HT1080 (cell line): Measurements from ENCODE around the gene MRPL14. TPM values are rescaled to one million over a fixed set of nuclear protein-coding genes. Genes with fewer than 3 reads are reported as not detected.
A peak's percentile ranks its signal among the peaks of the same experiment; 100 is the strongest.

Experiments used
- DNase-seq: peaks from one replicate; pipeline ENCODE4 v3.0.0-alpha.2; 2015; ENCODE audit warnings: low read depth
- total RNA-seq: library from RNA; depleted of rRNA; stranded (reverse); fragments of >200 nt; shearing (Covaris generic); gene quantifications from 2 replicates; pipeline ENCODE4 v1.2.3, GENCODE V29; 2014

The MRPL14 gene
- total RNA-seq, 1 experiment from 2014 or later: 98.1 TPM

DNA sequence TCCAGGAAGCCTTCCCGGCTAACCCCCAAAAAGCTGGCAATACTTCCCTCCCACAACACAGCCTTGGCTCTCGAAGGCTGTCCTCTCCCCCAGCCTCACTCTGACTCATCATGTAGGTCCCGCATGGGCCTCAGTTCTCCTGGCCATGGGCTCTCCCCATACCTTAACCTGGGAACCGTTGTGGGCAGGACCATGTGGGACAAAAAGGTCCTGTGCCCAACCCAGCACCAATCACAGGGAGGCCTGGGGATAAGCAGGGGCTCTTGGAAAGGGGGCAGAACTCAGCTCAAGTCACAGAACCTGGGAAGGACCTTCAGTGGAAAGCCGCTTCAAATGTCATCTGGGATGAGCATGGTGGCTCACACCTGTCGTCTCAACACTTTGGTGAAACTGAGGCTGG, 45.5 kb downstream of the MRPL14 start:
- DNase-seq: no peak

DNA sequence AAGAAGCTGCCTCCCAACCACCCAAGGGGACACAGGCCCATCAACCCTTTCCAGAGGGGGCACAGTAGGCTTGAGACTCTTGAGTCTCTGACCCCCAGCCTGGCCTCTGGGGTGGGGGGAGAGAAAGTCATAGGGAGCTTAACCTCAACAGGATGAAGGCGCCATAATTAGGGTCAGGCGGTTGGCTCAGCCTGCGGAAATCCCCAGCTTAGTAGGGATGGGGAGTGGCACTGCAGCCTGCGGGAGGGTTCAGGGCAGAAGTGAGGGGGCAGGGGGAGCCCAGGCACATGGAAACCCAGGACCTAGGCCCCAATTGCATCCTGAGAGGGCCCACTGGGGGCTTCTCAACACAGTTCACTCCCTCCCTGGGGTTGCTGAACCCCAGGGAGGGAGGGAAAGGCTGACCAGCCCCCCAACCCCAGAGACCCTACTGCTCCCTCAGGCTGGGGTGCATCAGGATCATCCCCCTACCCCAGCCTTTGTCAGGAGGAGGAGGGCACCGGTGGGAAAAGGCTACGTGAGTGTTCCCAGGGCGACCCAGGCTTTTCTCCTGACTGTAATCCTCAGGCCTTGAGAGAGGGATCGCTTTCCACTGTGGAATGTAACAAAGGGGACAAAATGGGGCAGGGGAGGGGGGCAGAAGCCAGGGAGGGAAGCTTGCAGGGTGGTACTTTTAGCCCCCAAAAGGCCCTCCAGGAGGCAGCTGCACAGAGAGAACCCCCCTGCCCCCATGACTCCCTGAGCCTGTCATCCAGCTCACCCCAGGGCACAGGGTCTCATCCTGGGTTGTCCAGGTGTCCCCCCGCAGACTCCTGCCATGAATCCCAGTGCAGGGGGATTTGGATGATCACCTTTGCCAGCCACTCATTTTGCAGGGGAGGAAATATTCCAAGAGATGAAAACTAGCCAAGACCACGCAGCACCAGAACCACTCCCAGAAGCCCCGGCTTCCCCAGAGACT, 46.4 kb downstream of the MRPL14 start:
- no peak for DNase-seq

DNA sequence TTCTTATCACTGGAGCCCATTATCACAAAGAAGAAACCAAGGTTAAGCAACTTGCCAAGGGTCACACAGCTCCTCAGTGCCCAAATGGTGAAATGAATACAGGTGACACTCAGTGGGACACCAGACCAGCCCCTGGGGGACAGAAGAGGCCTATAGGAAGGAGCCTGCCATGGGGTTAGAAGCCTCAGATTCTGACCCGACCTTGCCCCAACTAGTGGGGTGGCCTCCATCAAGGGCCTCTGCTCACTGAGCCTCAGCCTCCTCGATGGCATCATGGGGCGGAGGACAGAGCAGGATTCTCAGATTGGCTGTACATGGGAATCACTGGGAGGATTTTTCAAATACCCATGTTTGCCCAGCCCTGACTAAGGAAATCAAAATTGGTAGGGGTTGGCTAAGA, 47.6 kb downstream of the MRPL14 start:
- no peak for DNase-seq

DNA sequence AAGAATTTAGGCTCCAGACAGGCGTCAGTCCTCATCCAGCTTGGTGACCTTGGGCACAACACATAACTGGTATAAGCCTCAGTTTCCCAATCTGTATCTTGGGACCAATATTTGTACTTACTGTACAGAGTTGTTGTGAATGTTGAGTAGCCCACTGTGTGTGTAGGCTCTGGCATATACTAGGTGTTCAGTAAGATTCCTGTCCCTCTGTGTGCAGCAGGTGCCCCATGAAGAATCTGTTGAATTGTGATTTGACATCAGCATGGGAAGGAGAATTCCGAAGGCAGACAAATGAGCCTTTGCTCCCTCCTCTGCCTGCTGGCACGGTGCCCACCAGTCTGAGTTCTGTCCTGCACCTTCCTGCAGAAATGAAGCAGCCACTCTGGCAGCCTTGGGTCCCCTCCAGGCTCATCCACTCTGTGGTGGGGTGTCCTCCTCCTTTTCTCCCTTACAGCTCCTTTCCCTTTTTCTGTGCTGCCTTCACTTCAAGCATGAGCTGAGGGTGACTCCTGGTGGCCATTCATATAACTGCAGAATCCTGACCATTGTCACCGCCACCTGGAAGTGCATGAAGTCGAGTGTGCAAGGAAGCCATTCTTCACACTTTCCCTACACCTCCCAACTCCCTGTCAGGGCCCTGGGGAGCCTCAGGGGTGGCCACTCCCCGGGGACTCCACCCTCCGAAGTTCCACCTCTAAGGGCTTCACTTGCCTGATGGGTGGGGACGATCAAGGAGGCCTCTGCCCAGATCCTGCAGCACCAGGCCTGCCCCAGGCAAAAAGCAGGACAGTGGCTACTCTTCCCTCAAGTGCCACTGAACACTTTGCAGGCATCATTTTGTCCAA, 48.2 kb downstream of the MRPL14 start:
- peak; percentile 70 for DNase-seq

DNA sequence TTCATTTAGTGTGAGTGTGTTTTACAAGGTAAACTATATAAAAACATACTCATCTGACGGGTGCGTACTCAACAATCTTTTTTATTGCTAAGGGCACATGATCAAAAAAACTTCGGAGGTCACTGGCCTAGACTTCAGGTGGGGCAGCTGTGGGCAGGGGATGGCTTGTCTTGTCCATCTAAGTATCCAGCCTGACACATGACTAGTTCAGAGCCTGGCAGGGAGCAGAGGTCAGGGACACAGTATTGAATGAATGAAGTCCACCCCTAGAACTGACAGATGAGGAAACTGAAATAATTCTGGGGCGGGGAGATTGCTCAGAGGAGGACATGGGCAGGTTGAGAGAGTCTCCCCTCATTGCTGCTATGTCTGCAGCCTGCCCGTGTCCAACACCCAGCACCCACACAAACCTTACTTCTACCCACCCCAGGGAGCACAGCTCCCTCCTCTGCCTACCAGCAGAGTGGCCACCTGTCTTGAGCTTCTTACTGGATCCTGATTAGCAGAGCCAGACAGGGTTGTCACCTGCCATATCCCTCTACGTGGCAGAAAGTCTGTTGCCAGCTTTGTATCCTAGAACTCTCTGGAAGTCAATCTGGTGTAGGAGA, 48.9 kb downstream of the MRPL14 start:
- DNase-seq: no peak

DNA sequence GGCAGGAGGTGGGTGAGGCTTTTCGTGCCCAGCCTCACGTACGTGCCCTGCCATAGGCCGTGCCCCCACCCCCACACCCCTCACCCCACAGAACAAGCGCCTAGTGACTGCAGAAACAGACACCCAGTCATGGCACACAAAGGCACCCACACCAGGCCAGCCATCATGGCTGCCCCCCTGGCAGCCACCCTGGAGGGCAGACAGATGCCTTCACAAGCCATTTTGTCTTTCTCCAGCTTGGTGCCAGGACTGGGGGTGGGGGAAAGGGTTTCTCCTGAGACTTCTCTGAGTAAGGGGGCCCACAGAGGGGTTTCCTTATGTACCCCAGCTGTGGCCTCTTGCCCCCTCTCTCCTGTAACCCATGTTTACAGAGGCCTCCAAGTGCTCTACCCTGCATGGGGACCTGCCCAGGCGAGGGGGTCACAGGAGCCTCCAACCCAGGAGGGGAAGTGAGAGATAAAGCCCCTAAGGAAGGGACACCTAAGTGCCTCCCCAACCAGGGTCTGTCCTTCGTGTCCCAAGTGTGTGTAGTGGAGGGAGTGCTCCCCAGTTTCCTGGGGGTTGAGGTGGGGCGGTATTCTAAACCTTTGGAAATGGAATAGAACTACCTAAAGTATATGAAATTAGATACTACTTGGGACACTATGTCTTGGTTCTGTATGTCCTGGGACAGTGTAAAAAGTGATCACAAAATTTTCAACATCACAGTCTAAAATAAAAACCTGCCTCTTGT, 49.9 kb downstream of the MRPL14 start:
- no peak for DNase-seq

DNA sequence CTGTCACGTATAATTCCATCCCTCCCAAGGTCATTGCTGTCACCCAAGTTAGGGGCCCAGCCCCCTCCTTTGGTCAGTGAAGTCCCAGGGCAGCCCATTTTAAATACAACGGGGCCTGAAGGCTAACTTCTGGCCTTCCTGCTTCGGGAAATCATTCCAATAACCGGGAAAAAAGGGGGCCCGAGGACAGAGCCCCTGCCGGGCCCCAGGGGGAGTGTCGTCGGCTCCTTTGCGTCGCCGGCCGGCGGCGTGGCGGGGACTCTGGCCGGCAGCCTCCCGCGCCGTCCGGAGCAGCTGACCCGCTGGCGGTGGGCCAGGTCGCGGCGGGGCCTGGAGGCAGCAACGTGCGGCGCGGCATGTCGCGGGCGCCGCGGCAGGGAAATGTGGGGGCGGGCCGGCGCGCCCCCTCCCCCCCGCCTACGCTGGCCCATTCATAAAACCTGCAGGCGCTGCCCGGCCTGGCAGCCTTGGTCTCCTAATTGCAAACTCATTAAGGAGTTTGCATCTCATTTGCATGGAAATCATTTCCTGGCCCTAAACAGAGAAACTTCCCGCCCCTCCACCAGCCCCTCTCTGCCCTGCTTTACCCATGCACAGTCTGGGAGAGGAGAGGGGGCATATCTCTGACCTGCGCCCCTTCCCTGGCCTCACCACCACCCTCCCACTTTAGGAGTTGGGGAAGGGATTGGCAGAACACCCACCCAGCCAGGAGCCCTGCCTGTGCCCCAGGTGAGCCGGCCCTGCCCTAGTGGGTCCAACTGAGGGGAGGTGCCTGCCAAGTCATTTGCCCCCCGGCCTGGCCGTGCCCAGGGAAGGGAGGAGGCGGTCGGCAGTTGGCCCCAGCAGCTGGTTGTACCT, 50.7 kb downstream of the MRPL14 start:
- no peak for DNase-seq

DNA sequence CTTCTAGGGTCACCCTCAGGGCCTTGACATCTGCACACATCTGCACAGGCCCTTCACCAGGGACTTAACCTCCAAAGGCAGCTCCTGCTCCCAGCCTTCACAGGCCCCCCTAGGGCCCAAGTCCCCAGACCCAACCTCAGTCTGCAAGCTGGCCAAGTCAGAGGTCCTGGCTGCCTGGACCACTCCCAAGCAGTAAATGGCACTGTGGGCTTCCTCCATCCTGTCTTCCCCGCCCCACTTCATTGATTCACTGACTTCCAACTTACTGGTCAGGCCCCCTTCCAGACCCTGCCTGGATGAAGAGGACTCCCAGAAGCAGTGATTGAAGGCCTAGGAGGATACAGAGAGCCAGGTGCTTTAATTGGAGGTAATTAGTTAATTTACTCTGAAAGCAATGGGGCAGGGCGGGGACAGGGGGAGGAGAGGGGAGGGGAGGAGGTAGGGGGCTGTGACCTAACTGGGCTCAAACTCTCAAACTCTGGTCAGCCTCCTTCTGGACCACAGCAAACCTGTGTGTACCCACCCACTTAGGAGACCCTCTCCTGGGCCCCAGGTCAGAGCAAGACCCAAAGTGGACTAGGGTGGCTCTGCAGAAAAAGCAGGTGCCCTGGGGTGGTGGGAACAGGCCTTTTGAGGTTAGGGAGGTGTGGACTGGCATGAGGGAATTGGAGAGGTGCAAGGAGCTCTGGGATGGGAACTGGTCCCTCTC, 51.5 kb downstream of the MRPL14 start:
- DNase-seq: no peak

DNA sequence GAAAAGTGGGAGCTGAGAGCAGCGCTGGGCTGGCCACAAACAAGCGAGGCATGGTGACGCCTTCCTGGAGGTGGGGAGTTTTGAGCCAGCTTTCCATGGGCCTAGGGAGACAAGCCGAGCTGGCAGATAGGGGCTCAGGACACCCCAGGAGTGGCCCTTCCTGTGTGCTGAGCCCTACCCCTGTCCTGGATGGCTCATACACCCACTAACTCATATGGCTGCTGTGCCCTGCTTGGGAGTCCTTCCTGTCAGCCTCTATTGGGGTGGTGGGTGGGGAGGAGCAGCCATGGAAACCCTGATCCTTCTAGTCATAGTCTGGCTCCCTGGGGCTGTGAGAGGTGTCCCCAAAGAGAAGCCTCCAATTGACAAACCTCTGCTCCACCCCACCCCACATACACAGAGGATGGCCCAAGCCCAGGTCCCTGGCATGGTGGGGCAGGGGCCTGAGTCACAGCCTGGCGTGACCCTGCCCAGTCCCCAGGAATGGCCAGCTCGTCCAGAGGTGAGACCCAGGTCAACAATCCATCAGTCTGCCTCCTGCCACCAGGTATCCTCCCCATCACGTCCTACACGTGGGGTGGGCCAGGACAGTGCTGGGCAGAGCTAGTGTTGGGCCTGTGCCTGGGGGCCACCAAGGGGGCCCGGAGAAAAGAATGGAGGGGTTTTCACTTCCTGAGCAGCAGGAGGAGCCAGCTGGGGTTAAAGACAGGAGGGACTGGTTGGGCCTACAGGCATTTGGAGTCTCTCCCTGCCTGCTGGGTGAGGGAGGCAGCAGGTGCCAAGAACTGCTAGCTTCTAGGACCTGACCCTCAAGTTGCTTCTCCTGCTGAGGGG, 52.2 kb downstream of the MRPL14 start:
- DNase-seq: no peak

DNA sequence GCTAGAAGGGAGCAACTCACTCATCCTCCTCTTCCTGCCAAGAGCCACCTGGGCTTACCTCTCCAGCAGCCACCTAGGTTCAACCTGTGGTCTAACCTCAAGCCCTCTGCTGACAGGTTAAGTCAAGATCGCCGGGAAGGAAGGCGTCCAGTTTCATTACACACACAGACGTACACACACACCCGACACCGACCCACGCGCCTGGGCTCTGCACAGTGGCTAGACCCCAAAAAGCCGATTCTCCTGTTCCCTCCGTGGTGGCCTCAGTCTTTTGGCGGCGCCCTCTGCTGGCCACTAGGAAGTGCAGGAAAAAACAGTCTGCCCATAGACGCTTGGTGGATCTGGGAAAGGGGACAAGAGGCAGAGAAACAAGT, 52.8 kb downstream of the MRPL14 start:
- DNase-seq: peak; percentile 76

DNA sequence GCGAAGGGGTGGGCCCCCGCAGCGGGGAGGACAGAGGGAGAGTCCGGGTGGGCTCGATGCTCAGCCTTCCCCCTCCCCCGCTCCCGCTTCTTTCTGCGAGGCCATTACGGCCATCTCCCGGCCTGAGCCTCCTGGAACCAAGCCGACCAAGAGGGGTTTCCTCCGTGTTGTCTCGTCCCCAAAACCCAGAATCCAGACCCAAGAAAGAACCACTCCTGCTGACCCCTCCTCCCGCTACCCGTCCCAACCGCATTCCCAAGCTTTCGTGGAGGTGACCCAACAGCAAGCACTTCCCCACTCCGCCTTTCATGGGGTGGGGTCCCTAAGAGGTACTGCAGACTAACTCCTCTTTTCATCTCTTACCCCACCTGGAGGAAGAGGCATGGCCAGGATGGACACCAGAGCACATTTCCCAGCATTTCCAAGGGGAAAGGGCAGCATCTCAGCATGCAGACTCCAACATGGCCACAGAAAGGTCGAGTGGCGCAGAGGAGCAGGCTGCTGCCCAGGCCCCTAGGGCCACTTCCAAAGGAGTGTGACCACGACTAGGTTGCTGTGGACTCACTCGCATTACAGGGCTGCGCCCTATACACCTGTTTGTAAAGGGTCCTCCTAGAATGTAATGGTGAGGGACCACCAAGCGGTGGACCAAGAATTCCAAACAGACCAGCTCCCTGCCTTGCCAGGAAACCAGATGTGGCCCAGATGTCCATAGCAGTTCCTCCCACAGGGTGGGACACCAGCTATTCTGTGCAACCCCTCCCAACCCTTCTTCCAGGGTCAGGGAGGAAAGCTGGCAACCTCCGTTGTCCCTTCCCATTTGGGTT, 53.4 kb downstream of the MRPL14 start:
- DNase-seq: no peak

DNA sequence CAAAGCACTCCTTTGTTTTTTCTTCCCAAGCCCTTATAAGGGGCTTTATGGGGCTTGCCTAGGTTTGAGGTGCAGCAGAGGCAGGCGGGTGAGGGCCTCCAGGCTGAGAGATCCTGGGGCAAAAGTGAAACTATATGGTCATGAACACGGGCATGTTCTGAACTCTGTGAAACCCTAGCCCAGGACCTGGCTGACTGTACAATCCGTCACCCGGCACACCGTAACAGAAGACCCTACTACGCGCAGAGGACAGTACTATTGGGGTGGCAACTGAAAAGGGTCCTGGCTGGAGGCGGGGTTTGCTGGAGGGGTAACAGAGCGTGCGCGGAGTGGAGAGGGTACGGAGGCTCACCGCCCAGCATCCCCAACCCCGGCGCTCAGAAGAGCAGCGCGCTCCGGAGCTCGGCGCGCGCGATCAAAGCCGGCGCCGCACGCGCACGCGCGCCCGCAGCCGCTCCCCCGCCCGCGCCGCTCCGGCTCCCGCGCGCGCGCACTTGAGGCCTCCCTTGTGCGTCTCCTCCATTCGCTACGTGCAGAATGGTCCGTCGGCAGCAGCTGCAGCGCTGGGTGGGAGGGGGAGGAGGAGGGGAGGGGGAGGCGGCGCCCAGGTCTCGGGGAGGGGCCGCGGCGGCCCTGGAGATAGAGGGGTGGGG, 54.2 kb downstream of the MRPL14 start:
- DNase-seq: peak; percentile 65

DNA sequence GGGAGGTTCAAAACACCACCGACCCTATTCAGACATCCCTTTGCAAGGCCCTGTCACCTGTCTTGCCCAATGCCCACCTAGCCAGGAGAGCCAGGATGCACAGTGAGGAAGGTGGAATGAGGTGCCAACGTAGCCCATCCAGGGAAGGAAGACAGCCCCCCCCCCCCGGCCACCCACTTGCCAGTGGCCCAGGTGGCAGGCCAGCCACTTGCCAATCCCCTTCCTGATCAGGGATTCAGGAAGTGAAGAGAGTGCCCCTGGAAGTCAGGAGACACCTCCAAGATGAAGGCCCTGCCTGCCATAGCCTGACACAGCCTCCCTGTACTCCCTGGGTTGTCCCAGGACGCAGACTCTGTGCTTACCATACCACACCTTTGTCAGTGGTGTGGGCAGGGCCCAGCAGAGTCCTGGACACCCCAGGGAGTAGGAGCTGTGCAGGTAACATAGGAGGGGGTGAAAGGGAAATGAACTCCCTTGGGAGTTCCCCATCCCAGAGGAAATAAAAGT, 54.7 kb downstream of the MRPL14 start:
- DNase-seq: no peak

DNA sequence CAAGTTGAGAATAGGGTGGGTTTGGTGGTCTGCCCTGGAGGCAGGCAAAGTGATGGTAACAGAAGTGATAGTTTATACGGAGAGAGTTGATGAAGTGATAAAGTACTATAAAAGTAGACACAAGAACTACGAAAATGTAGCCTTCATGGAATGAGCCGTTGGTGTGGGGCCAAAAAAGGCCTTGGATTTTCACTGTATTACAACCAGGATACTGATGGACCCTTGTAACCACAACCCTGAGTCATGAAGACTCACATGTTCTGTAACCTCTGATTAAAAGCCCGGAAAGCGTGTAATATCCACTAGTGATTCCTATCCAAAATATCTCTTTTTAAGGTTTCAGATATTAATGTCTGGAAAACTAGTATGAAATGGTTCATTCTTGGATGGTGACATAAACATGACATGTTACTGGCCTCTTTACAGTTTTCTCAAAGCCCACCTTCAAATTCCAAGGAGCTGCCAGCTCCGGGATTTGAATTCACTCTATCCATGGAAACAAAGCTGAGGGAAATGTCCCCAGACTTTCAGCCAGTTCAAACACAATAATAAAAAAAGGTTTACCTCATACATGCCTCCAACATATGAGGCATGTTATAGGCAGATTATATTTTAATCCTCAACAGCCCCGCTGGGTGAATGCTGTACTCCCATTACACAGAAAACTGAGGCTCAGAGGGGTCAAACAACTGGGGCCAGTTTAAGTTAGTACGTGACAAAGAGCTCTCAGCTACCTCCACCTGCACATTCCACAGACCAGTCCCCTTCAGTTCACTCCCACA, 55.4 kb downstream of the MRPL14 start:
- DNase-seq: peak; percentile 88

DNA sequence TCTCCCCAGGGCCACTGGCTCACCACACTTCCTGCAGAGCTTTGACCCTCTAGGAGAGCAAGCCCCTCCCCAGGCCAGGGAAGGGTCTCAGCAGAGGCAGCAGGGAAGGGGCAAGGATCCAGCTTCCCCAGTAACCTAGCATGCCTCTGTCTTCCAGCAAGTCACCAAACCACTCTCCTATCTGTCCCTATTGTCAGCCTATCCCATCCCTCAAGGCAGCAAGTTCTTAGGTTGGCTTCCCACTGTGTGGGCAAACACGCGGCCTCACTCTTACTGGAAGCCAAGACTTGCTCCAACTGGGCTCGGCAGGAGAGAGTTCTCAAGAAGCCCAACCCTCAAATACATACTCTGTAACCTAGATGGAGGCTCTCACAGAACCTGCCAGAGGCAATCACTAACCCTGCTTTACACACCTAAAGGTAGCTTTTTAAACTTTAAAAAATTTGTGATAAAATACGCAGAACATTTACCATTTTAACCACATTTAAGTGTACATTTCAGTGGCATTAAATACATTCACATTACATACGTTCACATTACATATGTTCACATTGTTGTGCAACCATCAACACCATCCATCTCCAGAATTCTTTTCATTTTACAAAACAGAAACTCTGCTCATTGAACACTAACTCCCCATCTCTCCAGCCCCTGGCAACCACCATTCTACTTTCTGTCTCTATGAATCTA, 58.5 kb downstream of the MRPL14 start:
- no peak for DNase-seq
